Smooth muscle cell of the umbilical artery (primary cell): Measurements from ENCODE around the gene GHRHR. TPM values are rescaled to one million over a fixed set of nuclear protein-coding genes. Genes with fewer than 3 reads are reported as not detected.

ENCODE experiments used
- total RNA-seq: library from RNA; depleted of rRNA; stranded (reverse); fragments of >200 nt; gene quantifications from 2 replicates; pipeline ENCODE4 v1.2.3, GENCODE V29; 2014

Gene GHRHR
- total RNA-seq, result not detected in 2 replicates

GRCh38 chr7:30963842-30964241, at the start of gene GHRHR:
Gene GHRHR, plus strand, starts transcription at chr7:30963953. Its CDS starts 116 bp downstream, at chr7:30964069.

Other genes starting within 250 kb of the GHRHR start
- 0.30 TPM in 1 of 2 replicates, not detected in the other for gene INMT, start 211.8 kb upstream of the GHRHR start, total RNA-seq
- gene MINDY4, start 192.5 kb upstream of the GHRHR start, total RNA-seq, result 3.9 and 5.4 TPM in 2 replicates
- gene AQP1, start 52.1 kb upstream of the GHRHR start, total RNA-seq, result 19.5 and 27.0 TPM in 2 replicates
- not detected in 2 replicates for gene ADCYAP1R1, start 88.4 kb downstream of the GHRHR start, total RNA-seq